Nephron (organoid): ENCODE measurements around the gene FADS6.

Source experiments
- H3K27ac Mint-ChIP-seq, 3 experiments: 2 replicates each; pipeline ENCODE4 v1.8.0; 2020; ENCODE audit warnings: mixed read lengths in 3 of 3, mild to moderate bottlenecking in 2 of 3, moderate library complexity in 1 of 3
- H3K27me3 Mint-ChIP-seq: 2 replicates; pipeline ENCODE4 v1.8.0; 2021; ENCODE audit warnings: low read depth, mild to moderate bottlenecking, moderate library complexity, mixed read lengths
- H3K36me3 Mint-ChIP-seq: 2 replicates; pipeline ENCODE4 v1.8.0; 2020; ENCODE audit warnings: low read depth, mixed read lengths
- H3K4me1 Mint-ChIP-seq: 2 replicates; pipeline ENCODE4 v1.8.0; 2020; ENCODE audit warnings: mixed read lengths
- H3K4me3 Mint-ChIP-seq, 3 experiments: 2 replicates each; pipeline ENCODE4 v1.8.0; 2020; ENCODE audit warnings: mild to moderate bottlenecking in 3 of 3, mixed read lengths in 3 of 3, moderate library complexity in 2 of 3
- H3K9me3 Mint-ChIP-seq: 2 replicates; pipeline ENCODE4 v1.8.0; 2020; ENCODE audit warnings: mixed read lengths
- CTCF ChIP-seq, 3 experiments: fragments of 200-600 bp; sonication (generic); IDR thresholded peaks; one replicate each; pipeline ENCODE4 v1.5.0; 2021; ENCODE audit warnings: antibody characterized with exemption in 3 of 3; ENCODE audit not compliant: unreplicated experiment in 3 of 3

The FADS6 gene

GRCh38 chr17:74900208-74900607, 6.8 kb upstream of the FADS6 start:
- Mint-ChIP-seq H3K27me3 (peaks cover 72% of the 10 kb centered on the region), H3K9me3 (no peaks in the 10 kb centered on the region), H3K36me3 (no peaks in the 10 kb centered on the region), H3K4me1 (no peaks in the 10 kb centered on the region), H3K4me3 (no peak overlapping the region), H3K27ac (no peak overlapping the region)
- TF ChIP-seq CTCF (IDR thresholded peaks at IDR 0.05; ENCODE audit: unreplicated experiment in 3 of 3), result no peak

GRCh38 chr17:74898376-74898946, 5.0 kb upstream of the FADS6 start:
- Mint-ChIP-seq H3K27me3 (peaks cover 82% of the 10 kb centered on the region), H3K4me3 (no peak overlapping the region), H3K27ac (no peak overlapping the region), H3K9me3 (no peaks in the 10 kb centered on the region), H3K4me1 (no peaks in the 10 kb centered on the region), H3K36me3 (no peaks in the 10 kb centered on the region)
- TF ChIP-seq CTCF (IDR thresholded peaks at IDR 0.05; ENCODE audit: unreplicated experiment in 3 of 3), result no peak

GRCh38 chr17:74893936-74894671, 671 bp upstream of the FADS6 start:
- Mint-ChIP-seq H3K27me3 (peaks cover 89% of the 10 kb centered on the region), H3K9me3 (no peaks in the 10 kb centered on the region), H3K4me1 (no peaks in the 10 kb centered on the region), H3K27ac (no peak overlapping the region), H3K4me3 (peak overlapping the region; percentile 70 to 82 (median 70)), H3K36me3 (no peaks in the 10 kb centered on the region)
- no peak for TF ChIP-seq CTCF (IDR thresholded peaks at IDR 0.05; ENCODE audit: unreplicated experiment in 3 of 3)

- Mint-ChIP-seq H3K9me3 (no peaks in the 10 kb centered on the region), H3K27ac (no peak overlapping the region), H3K27me3 (peaks cover 83% of the 10 kb centered on the region), H3K4me3 (no peak overlapping the region), H3K36me3 (no peaks in the 10 kb centered on the region), H3K4me1 (no peaks in the 10 kb centered on the region)
- no peak for TF ChIP-seq CTCF (IDR thresholded peaks at IDR 0.05; ENCODE audit: unreplicated experiment in 3 of 3)
These were observed 1.2 kb downstream of the FADS6 start for GRCh38 chr17:74892013-74892841.

GRCh38 chr17:74890554-74890953, 2.9 kb downstream of the FADS6 start:
- Mint-ChIP-seq H3K4me1 (no peaks in the 10 kb centered on the region), H3K27me3 (peaks cover 77% of the 10 kb centered on the region), H3K36me3 (no peaks in the 10 kb centered on the region), H3K27ac (no peak overlapping the region), H3K4me3 (no peak overlapping the region), H3K9me3 (peaks cover 2% of the 10 kb centered on the region)
- no peak for TF ChIP-seq CTCF (IDR thresholded peaks at IDR 0.05; ENCODE audit: unreplicated experiment in 3 of 3)
